WERI-Rb-1 (cell line): Measurements from ENCODE around the gene AKAP8L.

Experiments used
- DNase-seq: peaks from one replicate; pipeline ENCODE4 v3.0.0-alpha.2; 2020
- H3K27ac ChIP-seq: fragments of 250-450 bp; sonication (Bioruptor Pico); 2 replicates; pipeline ENCODE4 v1.5.1; 2020; ENCODE audit warnings: mild to moderate bottlenecking, moderate library complexity
- H3K27me3 ChIP-seq: fragments of 250-450 bp; sonication (Bioruptor Pico); 2 replicates; pipeline ENCODE4 v1.5.1; 2021; ENCODE audit warnings: mild to moderate bottlenecking, low read depth, moderate library complexity; ENCODE audit not compliant: insufficient read depth, severe bottlenecking
- H3K36me3 ChIP-seq: fragments of 250-450 bp; sonication (Bioruptor Pico); 2 replicates; pipeline ENCODE4 v1.5.1; 2020; ENCODE audit warnings: mild to moderate bottlenecking, moderate library complexity
- H3K4me3 ChIP-seq: 2 replicates; pipeline ENCODE4 v1.5.1; 2011; ENCODE audit warnings: low read depth, mild to moderate bottlenecking, control low read depth, low read length
- H3K9me3 ChIP-seq: fragments of 250-450 bp; sonication (Bioruptor Pico); 2 replicates; pipeline ENCODE4 v1.5.1; 2021; ENCODE audit warnings: mild to moderate bottlenecking, moderate library complexity; ENCODE audit not compliant: severe bottlenecking
- CTCF ChIP-seq: IDR thresholded peaks from 2 replicates; pipeline ENCODE4 v1.5.1; 2011; ENCODE audit warnings: low read depth, mild to moderate bottlenecking, control low read depth, inconsistent platforms, low read length

Gene AKAP8L

GRCh38 chr19:15404097-15404779, 14.6 kb downstream of the AKAP8L start:
- DNase-seq: no peak
- no peak for TF ChIP-seq CTCF
- H3K36me3 ChIP-seq: peaks cover 72% of the 10 kb centered on the region

GRCh38 chr19:15403151-15403531, 15.6 kb downstream of the AKAP8L start:
- Histone ChIP-seq H3K27ac (no peak overlapping the region), H3K9me3 (no peaks in the 10 kb centered on the region), H3K4me3 (no peak overlapping the region), H3K27me3 (no peaks in the 10 kb centered on the region), H3K36me3 (peaks cover 79% of the 10 kb centered on the region)
- no peak for TF ChIP-seq CTCF
- no peak for DNase-seq

More at GRCh38 chr19:15404097-15404779, 14.6 kb downstream of the AKAP8L start:
- Histone ChIP-seq H3K27ac (no peak overlapping the region), H3K9me3 (no peaks in the 10 kb centered on the region), H3K27me3 (no peaks in the 10 kb centered on the region), H3K4me3 (no peak overlapping the region)

GRCh38 chr19:15402411-15403150, 16.2 kb downstream of the AKAP8L start:
- Histone ChIP-seq H3K4me3 (no peak overlapping the region), H3K36me3 (peaks cover 81% of the 10 kb centered on the region), H3K27me3 (no peaks in the 10 kb centered on the region), H3K9me3 (no peaks in the 10 kb centered on the region), H3K27ac (no peak overlapping the region)
- DNase-seq: no peak
- TF ChIP-seq CTCF: no peak

GRCh38 chr19:15401397-15401710, 17.4 kb downstream of the AKAP8L start:
- Histone ChIP-seq H3K27me3 (no peaks in the 10 kb centered on the region), H3K36me3 (peaks cover 88% of the 10 kb centered on the region), H3K9me3 (no peaks in the 10 kb centered on the region), H3K4me3 (no peak overlapping the region), H3K27ac (no peak overlapping the region)
- no peak for DNase-seq
- no peak for TF ChIP-seq CTCF

GRCh38 chr19:15400521-15401396, 18.0 kb downstream of the AKAP8L start:
- no peak overlapping the region for H3K27ac ChIP-seq
- H3K9me3 ChIP-seq: no peaks in the 10 kb centered on the region
- no peaks in the 10 kb centered on the region for H3K27me3 ChIP-seq
- H3K4me3 ChIP-seq: no peak overlapping the region
- peaks cover 89% of the 10 kb centered on the region for H3K36me3 ChIP-seq
- DNase-seq: no peak
- TF ChIP-seq CTCF: no peak
